Measurements from ENCODE around the gene KCNMB4.

The KCNMB4 gene

DNA sequence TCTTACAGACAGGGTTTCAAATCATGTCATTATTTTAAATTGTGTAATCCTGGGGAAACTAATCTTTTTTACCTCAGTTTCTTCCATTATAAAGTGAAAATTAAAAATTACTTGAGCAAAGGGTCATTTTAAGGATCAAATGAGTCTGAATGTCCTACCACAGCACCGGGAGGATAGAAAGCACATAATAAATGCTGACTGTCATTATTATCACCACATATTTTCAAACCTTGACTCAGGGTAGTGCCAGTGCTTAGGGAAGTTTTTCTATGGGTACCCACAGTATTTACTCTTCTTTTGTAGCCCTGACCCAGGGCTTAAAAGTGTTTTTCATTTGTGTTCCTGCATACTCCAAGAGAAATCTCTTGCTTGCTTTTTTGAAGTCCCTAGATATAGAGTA, 60.5 kb downstream of the KCNMB4 start:
- H3K36me3 ChIP-seq (replicated peaks in 1 of 2; ENCODE audit: control insufficient read depth in 2 of 2, insufficient read depth in 2 of 2, low read length in 2 of 2), result peaks cover 0 to 4% of the 10 kb centered on the region in 2 donors
- no peak overlapping the region for H3K4me2 ChIP-seq (ENCODE audit: insufficient read depth, low read length, poor library complexity, severe bottlenecking)
- H2BK5ac ChIP-seq (ENCODE audit: low read length), result no peak overlapping the region
- H4K91ac ChIP-seq (ENCODE audit: low read depth, low read length, poor library complexity), result no peak overlapping the region
- H3K4ac ChIP-seq (ENCODE audit: low read length), result no peak overlapping the region
- H2BK120ac ChIP-seq (ENCODE audit: low read depth, low read length), result no peak overlapping the region
- H3K23ac ChIP-seq (ENCODE audit: low read depth, low read length, poor library complexity), result no peak overlapping the region
- DNase-seq (ENCODE audit: low spot score), result no peak
- no peaks in the 10 kb centered on the region for H3K79me1 ChIP-seq (ENCODE audit: low read depth, low read length)
- H3K27me3 ChIP-seq (ENCODE audit: control insufficient read depth in 3 of 3, insufficient read depth in 3 of 3, low read depth in 1 of 3, low read length in 3 of 3), result no peaks in the 10 kb centered on the region
- H3K18ac ChIP-seq (ENCODE audit: low read length), result no peak overlapping the region
- no peak overlapping the region for H3K14ac ChIP-seq (ENCODE audit: low read length)
- no peaks in the 10 kb centered on the region for H3K9me3 ChIP-seq (replicated peaks in 1 of 2; ENCODE audit: control insufficient read depth in 2 of 2, insufficient read depth in 1 of 2, low read depth in 1 of 2, low read length in 2 of 2)
- WGBS, 2 donors (ENCODE audit: extremely low coverage in 2 of 2, insufficient read length in 2 of 2, insufficient replicate concordance in 1 of 2), result no CpG with 5 or more reads among the region's 1 CpG
- no peak overlapping the region for H2AFZ ChIP-seq (ENCODE audit: low read length)
- no peak overlapping the region for H3K4me3 ChIP-seq (ENCODE audit: low read length in 2 of 2)
- no peak overlapping the region for H2BK15ac ChIP-seq (ENCODE audit: low read length)
- H3K27ac ChIP-seq (replicated peaks; ENCODE audit: low read length), result no peak overlapping the region
- no peak overlapping the region for H2BK12ac ChIP-seq (ENCODE audit: low read length)
- H3K9ac ChIP-seq (ENCODE audit: low read depth, low read length, poor library complexity), result no peak overlapping the region
- H2AK5ac ChIP-seq (ENCODE audit: low read depth, low read length), result no peak overlapping the region
- no peak overlapping the region for H4K8ac ChIP-seq (ENCODE audit: low read depth, low read length)
- H3K4me1 ChIP-seq (ENCODE audit: control insufficient read depth in 2 of 2, insufficient read depth in 1 of 2, low read depth in 1 of 2, low read length in 2 of 2), result no peaks in the 10 kb centered on the region

GRCh38 chr12:70427611-70428010, 61.5 kb downstream of the KCNMB4 start:
- no peak overlapping the region for H2BK120ac ChIP-seq (ENCODE audit: low read depth, low read length)
- no peak overlapping the region for H2BK5ac ChIP-seq (ENCODE audit: low read length)
- no peak overlapping the region for H2AFZ ChIP-seq (ENCODE audit: low read length)
- H3K36me3 ChIP-seq (replicated peaks in 1 of 2; ENCODE audit: control insufficient read depth in 2 of 2, insufficient read depth in 2 of 2, low read length in 2 of 2), result peaks cover 0 to 7% of the 10 kb centered on the region in 2 donors
- H2BK15ac ChIP-seq (ENCODE audit: low read length), result no peak overlapping the region
- H4K8ac ChIP-seq (ENCODE audit: low read depth, low read length), result no peak overlapping the region
- no CpG with 5 or more reads among the region's 3 CpGs for WGBS, 2 donors (ENCODE audit: extremely low coverage in 2 of 2, insufficient read length in 2 of 2, insufficient replicate concordance in 1 of 2)
- H3K27ac ChIP-seq (replicated peaks; ENCODE audit: low read length), result no peak overlapping the region
- no peak overlapping the region for H2BK12ac ChIP-seq (ENCODE audit: low read length)
- H3K4ac ChIP-seq (ENCODE audit: low read length), result no peak overlapping the region
- H2AK5ac ChIP-seq (ENCODE audit: low read depth, low read length), result no peak overlapping the region
- DNase-seq (ENCODE audit: low spot score), result no peak
- no peak overlapping the region for H4K91ac ChIP-seq (ENCODE audit: low read depth, low read length, poor library complexity)
- H3K4me1 ChIP-seq (ENCODE audit: control insufficient read depth in 2 of 2, insufficient read depth in 1 of 2, low read depth in 1 of 2, low read length in 2 of 2), result no peaks in the 10 kb centered on the region
- no peaks in the 10 kb centered on the region for H3K9me3 ChIP-seq (replicated peaks in 1 of 2; ENCODE audit: control insufficient read depth in 2 of 2, insufficient read depth in 1 of 2, low read depth in 1 of 2, low read length in 2 of 2)
- H3K23ac ChIP-seq (ENCODE audit: low read depth, low read length, poor library complexity), result no peak overlapping the region
- no peak overlapping the region for H3K4me3 ChIP-seq (ENCODE audit: low read length in 2 of 2)
- H3K9ac ChIP-seq (ENCODE audit: low read depth, low read length, poor library complexity), result no peak overlapping the region
- H3K4me2 ChIP-seq (ENCODE audit: insufficient read depth, low read length, poor library complexity, severe bottlenecking), result no peak overlapping the region
- H3K18ac ChIP-seq (ENCODE audit: low read length), result no peak overlapping the region
- no peaks in the 10 kb centered on the region for H3K79me1 ChIP-seq (ENCODE audit: low read depth, low read length)
- H3K27me3 ChIP-seq (ENCODE audit: control insufficient read depth in 3 of 3, insufficient read depth in 3 of 3, low read depth in 1 of 3, low read length in 3 of 3), result no peaks in the 10 kb centered on the region
- no peak overlapping the region for H3K14ac ChIP-seq (ENCODE audit: low read length)

DNA sequence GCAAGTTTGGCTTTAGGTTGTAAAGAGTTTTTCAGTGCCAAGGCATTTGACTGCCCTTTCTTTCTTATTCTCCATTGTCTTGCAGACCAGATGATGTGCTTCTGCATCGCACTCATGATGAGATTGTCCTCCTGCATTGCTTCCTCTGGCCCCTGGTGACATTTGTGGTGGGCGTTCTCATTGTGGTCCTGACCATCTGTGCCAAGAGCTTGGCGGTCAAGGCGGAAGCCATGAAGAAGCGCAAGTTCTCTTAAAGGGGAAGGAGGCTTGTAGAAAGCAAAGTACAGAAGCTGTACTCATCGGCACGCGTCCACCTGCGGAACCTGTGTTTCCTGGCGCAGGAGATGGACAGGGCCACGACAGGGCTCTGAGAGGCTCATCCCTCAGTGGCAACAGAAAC, 64.3 kb downstream of the KCNMB4 start:
- no peak overlapping the region for H2AFZ ChIP-seq (ENCODE audit: low read length)
- WGBS, 2 donors (ENCODE audit: extremely low coverage in 2 of 2, insufficient read length in 2 of 2, insufficient replicate concordance in 1 of 2), result no CpG with 5 or more reads among the region's 11 CpGs

GRCh38 chr12:70436836-70437235, 70.7 kb downstream of the KCNMB4 start:
- Histone ChIP-seq H2AFZ (ENCODE audit: low read length) (no peak overlapping the region), H3K79me1 (ENCODE audit: low read depth, low read length) (no peaks in the 10 kb centered on the region)

More for the DNA sequence above, 64.3 kb downstream of the KCNMB4 start:
- no peaks in the 10 kb centered on the region for H3K79me1 ChIP-seq (ENCODE audit: low read depth, low read length)
- H3K4me3 ChIP-seq (ENCODE audit: low read length in 2 of 2), result peak overlapping the region in 1 of 2 donors; percentile 46
- H4K91ac ChIP-seq (ENCODE audit: low read depth, low read length, poor library complexity), result no peak overlapping the region
- no peak overlapping the region for H2BK15ac ChIP-seq (ENCODE audit: low read length)
- no peak overlapping the region for H2AK5ac ChIP-seq (ENCODE audit: low read depth, low read length)
- no peak overlapping the region for H3K23ac ChIP-seq (ENCODE audit: low read depth, low read length, poor library complexity)
- no peak overlapping the region for H3K4me2 ChIP-seq (ENCODE audit: insufficient read depth, low read length, poor library complexity, severe bottlenecking)
- H3K14ac ChIP-seq (ENCODE audit: low read length), result peak overlapping the region; percentile 5
- H2BK5ac ChIP-seq (ENCODE audit: low read length), result no peak overlapping the region
- H2BK12ac ChIP-seq (ENCODE audit: low read length), result no peak overlapping the region
- H2BK120ac ChIP-seq (ENCODE audit: low read depth, low read length), result no peak overlapping the region
- no peak overlapping the region for H3K18ac ChIP-seq (ENCODE audit: low read length)
- H4K8ac ChIP-seq (ENCODE audit: low read depth, low read length), result no peak overlapping the region
- no peaks in the 10 kb centered on the region for H3K27me3 ChIP-seq (ENCODE audit: control insufficient read depth in 3 of 3, insufficient read depth in 3 of 3, low read depth in 1 of 3, low read length in 3 of 3)
- no peak overlapping the region for H3K9ac ChIP-seq (ENCODE audit: low read depth, low read length, poor library complexity)
- H3K4me1 ChIP-seq (ENCODE audit: control insufficient read depth in 2 of 2, insufficient read depth in 1 of 2, low read depth in 1 of 2, low read length in 2 of 2), result no peaks in the 10 kb centered on the region
- H3K36me3 ChIP-seq (replicated peaks in 1 of 2; ENCODE audit: control insufficient read depth in 2 of 2, insufficient read depth in 2 of 2, low read length in 2 of 2), result peaks cover 0 to 7% of the 10 kb centered on the region in 2 donors
- H3K27ac ChIP-seq (replicated peaks; ENCODE audit: low read length), result no peak overlapping the region
- no peak for DNase-seq (ENCODE audit: low spot score)
- peaks cover 0 to 3% of the 10 kb centered on the region in 2 donors for H3K9me3 ChIP-seq (replicated peaks in 1 of 2; ENCODE audit: control insufficient read depth in 2 of 2, insufficient read depth in 1 of 2, low read depth in 1 of 2, low read length in 2 of 2)
- H3K4ac ChIP-seq (ENCODE audit: low read length), result no peak overlapping the region

More at GRCh38 chr12:70436836-70437235, 70.7 kb downstream of the KCNMB4 start:
- Histone ChIP-seq H2AK5ac (ENCODE audit: low read depth, low read length) (no peak overlapping the region), H3K4me3 (ENCODE audit: low read length in 2 of 2) (no peak overlapping the region), H3K36me3 (replicated peaks in 1 of 2; ENCODE audit: control insufficient read depth in 2 of 2, insufficient read depth in 2 of 2, low read length in 2 of 2) (peaks cover 0 to 3% of the 10 kb centered on the region in 2 donors), H2BK12ac (ENCODE audit: low read length) (no peak overlapping the region), H3K4ac (ENCODE audit: low read length) (no peak overlapping the region), H2BK15ac (ENCODE audit: low read length) (no peak overlapping the region), H3K27me3 (ENCODE audit: control insufficient read depth in 3 of 3, insufficient read depth in 3 of 3, low read depth in 1 of 3, low read length in 3 of 3) (no peaks in the 10 kb centered on the region), H2BK120ac (ENCODE audit: low read depth, low read length) (no peak overlapping the region), H3K4me2 (ENCODE audit: insufficient read depth, low read length, poor library complexity, severe bottlenecking) (no peak overlapping the region), H3K18ac (ENCODE audit: low read length) (no peak overlapping the region), H3K4me1 (ENCODE audit: control insufficient read depth in 2 of 2, insufficient read depth in 1 of 2, low read depth in 1 of 2, low read length in 2 of 2) (no peaks in the 10 kb centered on the region), H3K9ac (ENCODE audit: low read depth, low read length, poor library complexity) (no peak overlapping the region), H4K8ac (ENCODE audit: low read depth, low read length) (no peak overlapping the region), H4K91ac (ENCODE audit: low read depth, low read length, poor library complexity) (no peak overlapping the region), H3K14ac (ENCODE audit: low read length) (no peak overlapping the region), H2BK5ac (ENCODE audit: low read length) (no peak overlapping the region), H3K23ac (ENCODE audit: low read depth, low read length, poor library complexity) (no peak overlapping the region), H3K27ac (replicated peaks; ENCODE audit: low read length) (no peak overlapping the region), H3K9me3 (replicated peaks in 1 of 2; ENCODE audit: control insufficient read depth in 2 of 2, insufficient read depth in 1 of 2, low read depth in 1 of 2, low read length in 2 of 2) (peaks cover 0 to 6% of the 10 kb centered on the region in 2 donors)
- DNase-seq (ENCODE audit: low spot score), result no peak
